NCI-H526 (cell line): Measurements from ENCODE around the gene TSFM.

Experiments used
- DNase-seq, 2 experiments: peaks; one replicate each; lab custom pipeline; 2025; lab: John Stamatoyannopoulos, UW

The TSFM gene

DNA sequence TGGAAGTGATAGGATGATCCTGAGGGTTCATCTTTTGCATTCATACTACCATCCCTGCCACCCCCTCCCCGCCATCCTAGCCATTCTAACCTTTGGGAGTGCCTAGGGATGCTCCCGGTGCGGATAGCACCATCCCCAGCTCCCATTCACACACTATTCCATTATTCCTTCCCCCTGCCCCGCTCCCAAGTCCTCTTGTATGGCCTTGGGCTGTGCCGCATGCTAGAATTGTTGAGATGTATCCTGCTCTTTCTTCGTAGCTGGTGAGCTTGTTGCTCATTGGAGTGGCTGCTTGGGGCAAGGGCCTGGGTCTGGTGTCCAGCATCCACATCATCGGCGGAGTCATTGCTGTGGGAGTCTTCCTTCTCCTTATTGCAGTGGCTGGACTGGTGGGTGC, 37.1 kb upstream of the TSFM start:
- DNase-seq: no peak

DNA sequence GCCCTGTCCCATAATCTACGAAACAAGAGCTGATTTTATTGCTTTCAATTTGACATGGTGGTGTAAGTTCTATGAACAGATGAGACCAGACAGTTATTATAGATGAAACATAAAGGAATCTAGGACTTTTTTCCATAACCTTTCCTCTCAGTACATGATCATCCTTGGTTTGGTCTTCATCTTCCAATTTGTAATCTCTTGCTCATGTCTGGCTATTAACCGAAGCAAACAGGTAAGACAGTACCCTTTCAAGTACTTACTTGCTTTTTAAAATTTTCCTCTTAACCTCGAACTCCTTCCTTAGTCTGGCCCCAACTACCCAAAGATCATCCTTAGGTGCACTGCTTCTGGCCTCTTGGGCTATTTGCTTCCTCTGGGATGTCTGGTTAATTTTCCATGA, 36.6 kb upstream of the TSFM start:
- no peak for DNase-seq

DNA sequence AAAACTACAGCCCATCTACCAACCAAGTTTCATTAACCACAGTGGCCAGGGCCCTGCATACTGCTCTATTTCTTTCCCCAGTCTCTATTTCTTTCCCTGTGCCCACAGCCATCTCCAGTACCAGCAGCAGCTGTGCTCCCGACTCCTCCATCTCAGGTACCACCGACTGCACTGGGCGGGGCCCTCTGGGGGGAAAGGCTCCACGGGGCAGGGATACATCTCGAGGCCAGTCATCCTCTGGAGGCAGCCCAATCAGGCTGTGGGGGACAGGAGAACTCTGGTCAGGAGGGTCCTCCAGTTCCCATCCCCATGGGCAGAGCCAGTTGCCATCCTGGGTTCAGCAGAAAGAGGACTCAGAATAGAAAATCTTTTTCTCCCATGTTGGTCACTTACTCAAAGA, 33.5 kb upstream of the TSFM start:
- DNase-seq: no peak

DNA sequence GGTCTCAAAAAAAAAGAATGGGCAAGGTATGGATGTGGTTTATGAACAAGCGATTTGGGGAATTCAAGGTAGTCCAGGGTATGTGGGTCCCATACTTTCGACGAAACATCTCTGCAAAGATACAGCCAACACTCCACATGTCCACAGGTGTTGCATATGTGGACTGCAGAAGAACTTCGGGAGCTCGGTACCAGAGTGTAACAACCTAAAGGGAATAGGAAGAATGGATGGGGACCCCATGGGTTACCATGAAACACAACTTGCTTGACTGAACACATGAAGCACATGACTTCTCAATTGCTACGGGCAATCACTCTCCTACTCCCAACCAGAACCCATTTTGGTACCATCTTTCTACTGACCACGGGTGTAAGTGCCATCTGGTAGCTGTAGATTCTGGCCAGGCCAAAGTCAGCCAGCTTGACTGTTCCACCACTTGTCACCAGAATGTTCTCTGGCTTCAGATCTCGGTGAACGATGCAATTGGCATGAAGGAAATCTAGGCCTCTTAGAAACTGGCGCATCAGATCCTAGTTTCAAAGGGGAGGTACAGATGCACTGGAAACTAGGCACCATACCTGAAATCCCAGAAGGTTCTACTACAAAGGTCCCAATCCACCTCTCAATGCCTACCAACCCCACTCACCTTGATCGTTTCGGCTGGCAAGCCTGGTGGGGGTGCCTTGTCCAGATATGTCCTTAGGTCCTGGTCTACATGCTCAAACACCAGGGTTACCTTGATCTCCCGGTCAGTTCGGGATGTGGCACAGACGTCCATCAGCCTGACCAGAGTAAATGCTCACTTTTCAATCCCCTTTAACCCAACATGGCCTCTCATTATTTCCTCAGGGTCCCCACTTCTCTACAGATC, 31.8 kb upstream of the TSFM start:
- DNase-seq: no peak

DNA sequence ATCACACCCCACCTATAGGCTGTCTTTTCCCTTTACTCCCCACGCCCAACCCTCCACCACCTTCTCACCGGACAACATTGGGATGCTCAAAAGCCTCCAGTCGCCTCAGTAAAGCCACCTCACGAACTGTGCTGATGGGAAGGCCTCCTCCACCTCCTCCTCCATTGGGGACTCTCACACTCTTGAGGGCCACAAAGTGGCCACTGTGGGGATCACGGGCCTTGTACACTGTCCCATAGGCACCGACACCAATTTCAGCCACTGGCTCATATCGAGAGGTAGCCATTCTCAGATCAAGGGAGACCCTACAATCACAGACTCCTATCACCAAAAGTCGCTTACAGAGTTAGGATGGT, 31.2 kb upstream of the TSFM start:
- no peak for DNase-seq

DNA sequence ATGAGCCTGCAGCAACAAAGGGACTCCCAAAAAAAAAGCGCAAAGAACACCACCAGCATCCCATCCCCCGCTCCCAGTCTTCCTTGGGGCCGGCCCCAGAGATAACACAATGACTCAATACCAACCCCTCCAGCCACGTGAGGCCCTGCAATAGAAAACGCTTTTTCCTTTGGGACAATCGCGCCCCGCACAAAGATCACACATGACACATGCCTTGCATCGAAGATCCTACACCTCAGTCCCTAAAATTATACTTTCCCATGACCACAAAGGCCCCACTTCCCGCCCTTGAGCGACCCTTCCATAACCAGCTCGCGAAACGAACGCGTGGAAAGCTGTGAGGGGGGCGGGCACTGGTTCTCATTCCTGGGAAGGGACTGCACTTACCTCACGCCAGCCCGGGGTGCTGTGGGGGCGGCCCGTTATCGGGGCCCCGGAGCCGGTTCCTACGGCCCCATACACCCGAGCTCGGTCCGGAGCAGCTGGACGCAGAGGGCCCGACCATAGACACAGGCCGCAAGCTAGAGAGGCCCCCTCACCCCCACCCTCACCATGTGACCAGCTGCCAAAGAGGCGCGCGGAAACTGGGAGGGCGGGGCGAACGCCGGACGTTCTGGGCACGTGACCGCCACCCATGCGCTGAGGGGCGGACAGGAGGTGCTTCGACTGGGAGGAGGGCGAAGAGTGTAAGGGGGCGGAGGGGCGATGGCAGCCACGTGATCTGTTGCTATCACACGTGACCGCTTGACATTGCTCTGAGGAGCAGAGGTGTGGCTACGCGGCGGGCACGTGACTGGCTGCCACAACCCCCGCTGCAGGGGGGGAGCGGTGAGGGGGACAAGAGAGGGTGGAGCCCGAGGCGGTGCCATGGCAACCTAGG, 30.6 kb upstream of the TSFM start, which contains the start of gene CDK4:
CDK4 (minus strand) TSS at position 523 of the 880 bp plus-strand sequence. CDS start 593 bp downstream, outside the sequence.
- DNase-seq: peak; percentile 99

DNA sequence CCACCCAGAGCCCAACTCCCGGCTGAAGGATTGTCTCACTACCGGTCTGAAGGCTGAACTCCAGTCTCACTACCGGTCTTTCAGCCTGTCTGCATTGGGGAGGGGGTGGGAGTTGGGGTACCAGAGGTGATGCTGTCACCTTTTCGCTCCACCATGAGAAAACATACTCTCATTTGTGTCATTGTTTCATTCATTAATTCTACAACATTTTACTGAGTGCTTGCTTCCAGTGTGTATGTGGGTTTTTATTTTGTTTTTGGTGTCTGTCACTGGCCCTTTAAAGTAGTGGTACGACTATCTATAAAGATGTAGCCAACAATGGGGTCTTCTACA, 30.0 kb upstream of the TSFM start:
- no peak for DNase-seq

GRCh38 chr12:57753756-57754337, 28.7 kb upstream of the TSFM start:
- DNase-seq: no peak

- peak; percentile 79 to 94 for DNase-seq
Observed at GRCh38 chr12:57754411-57755193, 28.0 kb upstream of the TSFM start, which contains the start of gene MARCHF9. Gene MARCHF9 (plus strand): TSS chr12:57755103. CDS start chr12:57755529, 426 bp downstream.

DNA sequence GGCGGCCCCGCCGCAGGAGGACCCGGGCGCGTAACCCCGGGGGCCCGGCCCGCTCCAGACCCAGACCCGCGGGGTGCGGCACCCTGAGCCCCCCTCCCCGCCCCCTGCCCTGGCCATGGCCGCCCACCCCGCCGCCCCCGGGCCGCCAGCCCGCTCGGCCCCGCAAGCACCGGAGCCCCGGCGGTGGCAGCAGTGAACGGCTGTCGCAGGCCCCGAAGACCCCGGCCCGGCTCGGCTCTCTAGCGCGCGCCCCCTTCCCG, 27.5 kb upstream of the TSFM start:
- DNase-seq: no peak

DNA sequence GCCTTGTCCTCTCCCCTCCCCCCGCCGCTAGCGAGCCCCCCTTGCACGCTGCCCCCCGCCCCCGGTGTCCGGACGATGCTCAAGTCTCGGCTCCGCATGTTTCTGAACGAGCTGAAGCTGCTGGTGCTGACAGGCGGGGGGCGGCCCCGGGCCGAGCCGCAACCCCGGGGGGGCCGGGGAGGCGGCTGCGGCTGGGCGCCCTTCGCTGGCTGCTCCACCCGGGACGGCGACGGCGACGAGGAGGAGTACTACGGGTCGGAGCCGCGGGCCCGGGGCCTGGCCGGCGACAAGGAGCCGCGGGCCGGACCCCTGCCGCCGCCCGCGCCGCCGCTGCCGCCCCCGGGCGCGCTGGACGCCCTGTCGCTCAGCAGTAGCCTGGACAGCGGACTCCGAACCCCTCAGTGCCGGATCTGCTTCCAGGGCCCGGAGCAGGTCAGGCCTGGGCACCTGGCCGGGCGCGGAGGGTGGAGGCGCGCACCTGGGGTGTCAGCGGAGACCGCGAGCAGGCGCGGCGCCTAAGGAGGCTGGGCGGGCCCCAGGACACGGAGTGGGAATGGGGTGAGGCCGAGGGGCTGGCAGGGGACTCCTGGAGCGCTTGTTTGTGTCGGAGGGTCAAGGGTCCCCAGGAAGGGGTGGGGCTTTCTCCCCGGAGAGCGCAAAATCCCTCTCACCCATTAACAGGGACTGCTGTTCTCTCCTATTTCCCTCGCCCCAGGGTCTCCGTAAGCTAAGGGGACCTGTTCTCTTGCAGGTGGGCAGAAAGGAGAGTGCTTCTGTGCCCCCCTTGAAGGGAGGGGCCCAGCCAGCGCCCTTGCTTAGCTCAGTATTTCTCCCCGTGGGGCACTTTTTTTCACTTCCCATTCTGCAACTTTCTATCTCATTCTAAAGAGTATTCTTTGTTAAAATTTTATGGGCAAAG, 26.9 kb upstream of the TSFM start:
- DNase-seq: peak in 1 of 2 experiments; percentile 66

DNA sequence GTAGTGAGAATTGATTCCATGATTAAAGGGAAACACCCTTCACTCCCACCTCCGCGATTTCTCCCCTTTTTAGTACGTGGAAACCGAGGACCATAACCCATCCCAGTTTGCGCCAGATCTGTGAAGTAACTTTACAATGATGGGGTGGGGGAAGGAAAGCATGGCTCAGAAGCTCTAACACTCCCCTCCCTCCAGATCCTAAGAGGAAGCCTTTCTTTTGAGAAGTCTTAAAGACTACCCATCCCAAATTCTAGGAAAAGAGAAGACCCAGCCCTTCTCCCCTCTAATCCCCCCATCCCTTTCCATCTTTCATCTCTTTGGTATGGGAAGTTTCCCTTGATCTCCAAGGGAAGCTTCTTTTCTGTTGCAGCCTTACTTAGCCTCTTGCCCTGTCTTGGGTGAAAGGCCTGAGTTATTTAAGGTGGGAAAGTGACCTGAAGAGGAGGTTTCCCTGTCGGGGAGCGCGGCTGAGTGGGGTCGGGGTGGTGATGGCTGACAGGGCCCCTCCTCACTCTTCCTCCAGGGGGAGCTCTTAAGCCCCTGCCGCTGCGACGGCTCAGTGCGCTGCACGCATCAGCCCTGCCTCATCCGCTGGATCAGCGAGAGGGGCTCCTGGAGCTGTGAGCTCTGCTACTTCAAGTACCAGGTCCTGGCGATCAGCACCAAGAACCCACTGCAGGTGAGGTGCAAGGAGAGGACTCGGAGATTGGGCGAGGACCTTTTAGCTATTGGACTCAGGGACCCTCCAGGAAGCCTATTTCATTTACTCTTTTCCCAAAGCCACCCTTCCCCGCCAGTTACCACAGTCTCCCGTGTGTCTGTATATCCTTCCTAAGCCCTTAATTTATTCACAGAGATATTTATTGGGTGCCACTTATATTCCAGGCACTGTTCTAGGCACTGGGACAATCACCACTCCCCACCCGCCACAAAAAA, 25.9 kb upstream of the TSFM start:
- DNase-seq: peak; percentile 41 to 83

DNA sequence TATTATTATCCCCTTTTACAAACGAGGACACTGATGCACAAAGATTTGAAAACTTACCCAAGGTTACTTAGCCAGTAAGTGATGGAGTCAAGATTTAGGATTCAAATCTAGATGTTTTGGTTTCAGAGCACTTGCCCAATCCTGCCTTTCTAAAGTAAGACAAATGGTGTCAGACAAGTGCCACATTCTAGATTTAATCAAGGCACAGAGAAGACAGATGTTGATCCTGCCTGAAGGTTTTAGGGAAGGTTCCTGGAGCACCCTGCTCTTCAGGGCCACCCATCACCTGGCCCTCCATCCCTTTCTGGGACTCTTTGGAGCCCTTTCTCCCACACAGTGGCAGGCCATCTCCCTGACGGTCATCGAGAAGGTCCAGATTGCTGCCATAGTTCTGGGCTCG, 24.8 kb upstream of the TSFM start:
- no peak for DNase-seq

DNA sequence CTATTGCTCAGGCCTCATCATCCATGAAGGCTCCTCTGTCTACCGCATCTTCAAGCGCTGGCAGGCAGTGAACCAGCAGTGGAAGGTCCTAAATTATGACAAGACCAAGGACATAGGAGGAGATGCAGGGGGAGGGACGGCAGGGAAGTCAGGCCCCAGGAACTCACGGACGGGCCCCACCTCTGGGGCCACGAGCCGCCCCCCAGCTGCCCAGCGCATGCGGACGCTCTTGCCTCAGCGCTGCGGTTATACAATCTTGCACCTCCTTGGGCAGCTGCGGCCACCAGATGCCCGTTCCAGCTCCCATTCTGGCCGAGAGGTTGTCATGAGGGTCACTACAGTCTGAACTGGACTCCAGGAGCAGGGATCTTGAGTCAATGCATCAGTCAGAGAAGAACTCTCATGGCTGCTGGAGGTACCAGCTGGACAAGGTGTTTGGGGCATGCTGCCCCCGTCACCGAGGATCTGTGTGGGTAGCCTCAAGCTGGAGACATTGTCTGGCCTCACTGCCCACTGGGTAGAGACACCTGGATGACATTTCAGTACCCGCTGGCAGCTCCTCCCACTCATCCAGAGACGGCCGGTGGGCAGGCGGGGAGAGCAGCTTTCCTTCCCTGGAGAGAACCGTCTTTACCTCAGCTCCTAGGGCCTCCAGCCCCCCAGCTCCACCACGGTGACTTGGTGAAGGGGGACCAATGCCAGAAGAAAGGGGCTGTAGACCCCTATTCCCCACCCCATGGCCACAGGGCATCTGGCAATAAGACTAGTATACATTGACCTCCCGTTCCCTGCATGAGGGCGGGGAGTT, 23.8 kb upstream of the TSFM start:
- no peak for DNase-seq

DNA sequence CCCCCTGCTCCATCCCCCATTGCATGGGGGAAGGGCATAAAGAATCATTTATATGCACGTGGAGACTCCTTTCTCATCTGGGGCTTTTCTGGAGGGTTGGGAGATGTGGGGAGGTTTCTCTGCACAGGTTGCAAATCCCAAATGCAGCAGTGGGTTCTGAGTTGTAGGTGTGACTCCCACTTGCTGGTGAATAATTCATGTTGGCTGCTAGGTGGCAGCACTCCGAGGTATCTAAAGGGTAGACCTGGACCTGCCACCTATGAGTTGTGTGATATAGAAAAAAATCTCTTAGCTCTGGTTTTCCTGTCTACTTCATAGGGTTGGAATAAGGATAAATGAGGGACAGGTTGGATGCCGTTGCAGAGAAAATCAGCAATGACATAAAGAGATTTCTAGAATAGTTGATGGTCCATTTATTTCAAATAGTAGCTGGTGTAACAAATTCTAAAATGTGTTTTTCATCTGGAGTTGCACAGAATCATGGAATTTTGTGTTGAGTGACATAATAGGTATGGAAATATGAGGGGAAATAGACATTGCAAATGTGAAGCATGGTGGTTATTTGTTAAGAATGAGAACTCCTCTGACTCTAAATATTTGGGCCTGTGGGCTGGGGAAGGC, 23.1 kb upstream of the TSFM start:
- peak; percentile 20 to 58 for DNase-seq

- DNase-seq: no peak
Observed at GRCh38 chr12:57760347-57760982, 22.1 kb upstream of the TSFM start.

GRCh38 chr12:57761391-57761998, 21.1 kb upstream of the TSFM start:
- DNase-seq: no peak

DNA sequence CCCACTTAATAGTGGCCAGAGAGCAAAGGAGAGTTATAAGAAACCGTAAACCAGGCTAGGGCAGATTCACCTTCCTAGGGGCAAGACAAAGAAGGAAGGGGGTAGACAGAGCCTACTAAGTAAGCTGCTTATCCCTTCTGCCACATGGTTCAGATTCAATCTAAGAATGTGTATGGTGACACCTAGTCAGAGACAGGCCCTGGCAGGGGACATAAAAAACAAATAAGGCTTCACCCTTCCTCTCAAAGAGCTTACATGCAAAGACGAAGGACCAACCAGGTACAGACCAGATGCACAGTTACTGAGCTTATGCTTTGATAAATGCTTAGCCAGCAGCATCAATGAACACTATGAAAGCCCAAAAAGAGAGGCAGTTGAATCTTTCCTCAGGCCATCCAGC, 20.1 kb upstream of the TSFM start:
- no peak for DNase-seq
